ENCODE measurements around the gene RHNO1.

DNA sequence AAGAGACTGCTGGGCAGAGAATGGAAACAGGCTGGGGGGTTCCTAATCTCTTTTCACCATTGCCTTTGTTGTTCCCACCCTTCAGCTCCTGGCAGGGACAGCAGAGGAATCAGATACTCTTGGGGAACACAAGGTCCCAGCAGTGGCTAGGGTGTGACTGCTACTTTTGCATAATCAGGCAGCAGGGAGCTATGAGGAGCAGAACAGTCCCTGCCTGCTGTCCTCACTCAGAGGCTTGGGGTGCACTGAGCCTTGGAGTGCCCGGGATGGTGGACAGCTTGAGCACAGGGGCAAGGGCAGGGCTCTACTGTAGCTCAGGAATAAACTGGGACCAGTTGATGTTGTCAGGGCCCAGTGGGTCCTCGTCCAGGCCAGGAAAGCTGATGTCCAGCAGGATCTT is 18.7 kb upstream of the RHNO1 start:
- TF ChIP-seq ZNF512 (CRISPR knock-in tag; IDR thresholded peaks at IDR 0.05; ENCODE audit: borderline replicate concordance) = no peak
- TF ChIP-seq CTCF (IDR thresholded peaks at IDR 0.05) = no peak

Data from WTC11 (cell line).